ENCODE measurements around the gene KRAS. TPM values are rescaled to one million over a fixed set of nuclear protein-coding genes. Genes with fewer than 3 reads are reported as not detected.

The KRAS gene
- polyA plus RNA-seq, 1 donor from 2014 or later: 39.3 TPM

GRCh38 chr12:25195056-25195971 lies 55.4 kb downstream of the KRAS start, which contains the start of the genes DNAI7 and ETFRF1:
DNAI7 (minus strand) TSS chr12:25195160; CDS start chr12:25195078, 82 bp downstream.
ETFRF1 (plus strand) TSS chr12:25195237; CDS start chr12:25203957, 8,720 bp downstream.
- H3K27me3 Mint-ChIP-seq: no peaks in the 10 kb centered on the region
- H3K4me1 Mint-ChIP-seq: peaks cover 17 to 28% (median 21%) of the 10 kb centered on the region in 3 donors
- H3K27ac Mint-ChIP-seq: peak within 1 kb of the TSS; percentile 97 to 99 (median 98)
- H3K4me3 Mint-ChIP-seq: peak within 1 kb of the TSS; percentile 98 to 99 (median 99)
- no peaks in the 10 kb centered on the region for H3K36me3 Mint-ChIP-seq
- H3K9me3 Mint-ChIP-seq: no peaks in the 10 kb centered on the region

- peak overlapping the region; percentile 97 to 99 (median 98) for H3K27ac Mint-ChIP-seq
- peak overlapping the region; percentile 98 to 99 (median 99) for H3K4me3 Mint-ChIP-seq
- H3K27me3 Mint-ChIP-seq: no peaks in the 10 kb centered on the region
- no peaks in the 10 kb centered on the region for H3K36me3 Mint-ChIP-seq
- H3K9me3 Mint-ChIP-seq: no peaks in the 10 kb centered on the region
- peaks cover 17 to 28% (median 20%) of the 10 kb centered on the region in 3 donors for H3K4me1 Mint-ChIP-seq
Observed at GRCh38 chr12:25194722-25195055, 56.0 kb downstream of the KRAS start.

- Mint-ChIP-seq H3K27ac (peak overlapping the region; percentile 97 to 99 (median 98)), H3K27me3 (no peaks in the 10 kb centered on the region), H3K36me3 (no peaks in the 10 kb centered on the region), H3K9me3 (no peaks in the 10 kb centered on the region), H3K4me3 (peak overlapping the region; percentile 98 to 99 (median 99)), H3K4me1 (peaks cover 17 to 28% (median 20%) of the 10 kb centered on the region in 3 donors)
Observed at GRCh38 chr12:25194214-25194613, 56.5 kb downstream of the KRAS start.

DNA sequence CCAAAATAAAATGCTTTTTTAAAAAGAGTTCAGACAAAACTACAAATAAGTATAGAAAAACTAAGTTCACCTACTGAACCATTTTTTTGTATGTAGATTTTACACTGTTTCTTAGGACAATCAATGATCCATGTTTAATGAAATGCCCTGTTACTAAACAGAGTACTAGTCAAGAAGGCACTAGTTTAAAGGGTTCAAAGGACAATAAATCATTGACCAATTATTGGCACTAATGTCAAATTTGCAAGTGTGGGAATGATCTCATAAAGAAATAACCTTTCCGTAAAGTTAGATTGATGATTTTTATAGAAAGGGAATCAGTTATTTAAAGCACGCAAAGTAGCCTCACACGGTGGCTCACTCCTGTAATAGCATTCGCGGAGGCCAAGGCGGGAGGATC lies 59.9 kb downstream of the KRAS start:
- Mint-ChIP-seq H3K4me3 (no peak overlapping the region), H3K27me3 (no peaks in the 10 kb centered on the region), H3K9me3 (no peaks in the 10 kb centered on the region), H3K4me1 (peaks cover 17 to 27% (median 18%) of the 10 kb centered on the region in 3 donors), H3K27ac (no peak overlapping the region), H3K36me3 (no peaks in the 10 kb centered on the region)

DNA sequence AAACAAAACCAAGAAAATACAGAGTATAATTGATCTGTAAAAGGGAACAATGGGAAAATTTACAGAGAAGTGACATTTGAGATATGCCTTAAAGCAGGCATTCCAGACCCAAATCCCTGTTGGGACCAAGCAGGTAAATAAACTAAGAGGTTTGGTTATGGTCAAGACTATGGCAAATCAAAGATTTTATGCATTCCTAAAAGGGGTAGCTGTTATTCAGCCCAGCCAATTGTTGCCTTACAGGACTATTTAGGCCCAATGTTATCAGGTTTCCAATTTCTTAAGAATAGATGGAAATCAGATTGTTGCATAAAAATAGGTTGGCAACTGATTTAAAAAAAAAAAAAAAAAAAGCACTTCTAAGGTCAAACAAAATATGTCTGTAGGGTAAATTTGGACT lies 61.1 kb downstream of the KRAS start:
- no peak overlapping the region for H3K4me3 Mint-ChIP-seq
- H3K36me3 Mint-ChIP-seq: no peaks in the 10 kb centered on the region
- no peaks in the 10 kb centered on the region for H3K27me3 Mint-ChIP-seq
- no peaks in the 10 kb centered on the region for H3K9me3 Mint-ChIP-seq
- H3K4me1 Mint-ChIP-seq: peaks cover 9 to 15% (median 12%) of the 10 kb centered on the region in 3 donors
- H3K27ac Mint-ChIP-seq: no peak overlapping the region

GRCh38 chr12:25187781-25188180 lies 62.9 kb downstream of the KRAS start:
- Mint-ChIP-seq H3K27me3 (no peaks in the 10 kb centered on the region), H3K9me3 (no peaks in the 10 kb centered on the region), H3K36me3 (no peaks in the 10 kb centered on the region), H3K4me3 (no peak overlapping the region), H3K4me1 (peaks cover 9 to 10% (median 9%) of the 10 kb centered on the region in 3 donors), H3K27ac (no peak overlapping the region)

GRCh38 chr12:25186788-25187402 lies 63.8 kb downstream of the KRAS start:
- H3K36me3 Mint-ChIP-seq: no peaks in the 10 kb centered on the region
- H3K4me3 Mint-ChIP-seq: peak overlapping the region; percentile 17 to 96 (median 86)
- peaks cover 9 to 10% (median 9%) of the 10 kb centered on the region in 3 donors for H3K4me1 Mint-ChIP-seq
- H3K9me3 Mint-ChIP-seq: no peaks in the 10 kb centered on the region
- no peaks in the 10 kb centered on the region for H3K27me3 Mint-ChIP-seq
- peak overlapping the region in 1 of 3 donors; percentile 32 for H3K27ac Mint-ChIP-seq

DNA sequence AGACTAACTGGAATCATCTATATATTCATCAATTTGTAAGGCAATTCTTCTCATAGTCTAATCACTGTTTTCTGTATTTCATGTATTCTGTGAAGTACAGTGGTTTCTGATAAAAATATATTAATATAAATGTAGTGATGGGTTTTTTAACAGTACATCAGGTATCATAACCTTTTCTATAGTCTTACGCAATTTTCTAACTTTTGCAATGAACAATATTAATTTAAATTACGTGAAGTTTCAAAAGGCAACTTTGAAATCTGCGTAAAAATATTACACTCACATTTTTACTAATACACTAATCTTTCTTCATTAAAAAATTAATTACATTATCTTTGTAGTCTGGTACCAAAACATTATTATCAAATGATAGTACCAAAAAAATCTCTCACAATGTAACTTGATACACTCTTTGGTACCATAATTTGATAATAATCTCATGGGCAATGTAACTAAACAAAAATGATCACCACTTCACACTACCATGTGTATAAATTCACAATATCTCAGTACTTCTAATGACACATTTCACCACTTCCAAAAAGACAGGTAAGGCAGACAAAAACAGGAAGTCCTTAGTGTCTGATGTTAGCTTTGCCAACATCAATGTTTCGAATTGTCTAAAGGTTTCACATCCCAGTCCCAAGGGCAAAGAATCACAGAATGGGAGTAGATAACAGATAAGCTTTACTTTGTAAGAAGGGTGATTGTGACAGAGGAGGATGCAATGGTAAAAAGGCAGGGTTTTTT lies 64.5 kb downstream of the KRAS start:
- Mint-ChIP-seq H3K9me3 (no peaks in the 10 kb centered on the region), H3K4me3 (peak overlapping the region; percentile 17 to 96 (median 86)), H3K27ac (peak overlapping the region in 1 of 3 donors; percentile 32), H3K4me1 (peaks cover 9 to 10% (median 9%) of the 10 kb centered on the region in 3 donors), H3K27me3 (no peaks in the 10 kb centered on the region), H3K36me3 (no peaks in the 10 kb centered on the region)

- Mint-ChIP-seq H3K27ac (no peak overlapping the region), H3K4me3 (no peak overlapping the region)
Observed at GRCh38 chr12:25184132-25184531, 66.6 kb downstream of the KRAS start.

DNA sequence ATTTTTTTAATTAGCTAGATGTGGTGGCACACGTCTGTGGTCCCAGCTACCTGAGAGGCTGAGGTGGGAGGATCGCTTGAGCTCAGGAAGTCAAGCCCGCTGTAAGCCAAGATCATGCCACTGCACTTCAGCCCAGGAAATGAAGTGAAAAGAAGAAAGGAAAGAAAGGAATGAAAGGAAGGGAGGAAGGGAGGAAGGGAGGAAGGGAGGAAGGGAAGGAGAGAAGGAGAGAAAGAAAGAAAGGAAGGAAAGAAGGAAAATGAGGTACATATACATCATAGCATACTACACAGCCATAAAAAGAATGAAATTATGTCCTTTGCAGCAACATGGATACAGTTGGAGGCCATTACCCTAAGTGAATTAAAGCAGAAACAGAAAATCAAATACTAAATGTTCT lies 68.0 kb downstream of the KRAS start:
- Mint-ChIP-seq H3K27ac (no peak overlapping the region), H3K9me3 (peaks cover 0 to 4% (median 0%) of the 10 kb centered on the region in 3 donors), H3K36me3 (no peaks in the 10 kb centered on the region), H3K4me3 (no peak overlapping the region), H3K4me1 (peaks cover 9 to 10% (median 9%) of the 10 kb centered on the region in 3 donors), H3K27me3 (no peaks in the 10 kb centered on the region)

More at GRCh38 chr12:25184132-25184531, 66.6 kb downstream of the KRAS start:
- peaks cover 9 to 10% (median 9%) of the 10 kb centered on the region in 3 donors for H3K4me1 Mint-ChIP-seq
- no peaks in the 10 kb centered on the region for H3K27me3 Mint-ChIP-seq
- H3K36me3 Mint-ChIP-seq: no peaks in the 10 kb centered on the region
- peaks cover 0 to 4% (median 0%) of the 10 kb centered on the region in 3 donors for H3K9me3 Mint-ChIP-seq

DNA sequence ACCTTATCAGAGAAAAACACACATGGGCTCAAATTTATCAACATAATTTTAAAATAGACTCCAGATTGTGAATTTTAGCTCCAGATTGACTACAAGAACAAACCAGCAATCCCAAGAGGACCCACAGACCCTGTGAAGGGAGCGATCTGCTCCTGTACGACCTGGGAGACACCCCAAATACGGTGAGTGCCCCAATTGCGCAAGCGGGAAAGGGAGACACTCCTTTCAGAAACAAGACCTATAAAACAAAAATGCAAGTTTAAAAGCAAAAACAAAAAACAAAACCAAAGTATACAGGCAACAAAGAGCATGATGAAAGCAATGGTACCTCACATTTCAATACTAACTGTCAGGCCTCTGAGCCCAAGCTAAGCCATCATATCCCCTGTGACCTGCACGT lies 87.9 kb downstream of the KRAS start:
- Mint-ChIP-seq H3K36me3 (no peaks in the 10 kb centered on the region), H3K4me1 (peaks cover 10 to 17% (median 15%) of the 10 kb centered on the region in 3 donors), H3K4me3 (no peak overlapping the region), H3K27me3 (no peaks in the 10 kb centered on the region), H3K27ac (no peak overlapping the region), H3K9me3 (no peaks in the 10 kb centered on the region)

DNA sequence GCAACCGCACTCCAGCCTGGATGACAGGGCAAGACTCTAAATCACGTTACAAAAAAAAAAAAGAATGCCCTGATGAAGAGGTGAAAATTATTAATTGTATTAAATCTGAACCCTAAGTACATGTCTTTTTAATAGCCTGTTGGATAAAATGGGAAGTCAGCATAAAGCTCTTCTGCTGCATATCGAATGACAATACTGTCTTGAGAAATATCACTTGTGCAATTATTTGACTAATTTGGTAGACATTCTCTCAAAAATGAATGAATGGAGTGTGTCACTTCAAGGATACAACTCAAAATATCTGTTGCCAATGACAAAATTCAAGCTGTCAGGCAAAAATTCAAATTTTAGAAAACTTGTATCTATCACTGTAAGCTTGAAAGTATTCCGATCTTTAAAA lies 94.7 kb downstream of the KRAS start:
- peaks cover 0 to 3% (median 0%) of the 10 kb centered on the region in 3 donors for H3K9me3 Mint-ChIP-seq
- peak overlapping the region in 2 of 3 donors; percentile 43 to 90 for H3K27ac Mint-ChIP-seq
- H3K27me3 Mint-ChIP-seq: no peaks in the 10 kb centered on the region
- no peaks in the 10 kb centered on the region for H3K36me3 Mint-ChIP-seq
- H3K4me1 Mint-ChIP-seq: peaks cover 28 to 34% (median 32%) of the 10 kb centered on the region in 3 donors
- peak overlapping the region in 2 of 4 donors; percentile 34 to 85 for H3K4me3 Mint-ChIP-seq

- Mint-ChIP-seq H3K4me1 (peaks cover 25 to 30% (median 28%) of the 10 kb centered on the region in 3 donors), H3K9me3 (peaks cover 0 to 3% (median 0%) of the 10 kb centered on the region in 3 donors), H3K36me3 (no peaks in the 10 kb centered on the region), H3K27me3 (no peaks in the 10 kb centered on the region), H3K27ac (peak overlapping the region; percentile 43 to 95 (median 90)), H3K4me3 (peak overlapping the region; percentile 31 to 89 (median 86))
Observed at GRCh38 chr12:25155022-25155576, 95.6 kb downstream of the KRAS start.

Measured in IgD-negative memory B cell (primary cell).